ENCODE results near the gene CHRNE. TPM values are rescaled to one million over a fixed set of nuclear protein-coding genes. Genes with fewer than 3 reads are reported as not detected.

Gene CHRNE
- total RNA-seq (2012; rRNA removed) (under 0.01 TPM in 2 replicates), polyA plus RNA-seq (2012; rRNA removed) (0.21 and 0.24 TPM in 2 replicates), Bru-seq, nascent RNA (percentile 53 among the genes with signal in this experiment), BruChase-seq, experiment 1, labeled RNA remaining after a 6-hour chase (percentile 79 among the genes with signal in this experiment), BruChase-seq, experiment 2, labeled RNA remaining after a 2-hour chase (percentile 63 among the genes with signal in this experiment)
- 0.06 and 0.31 TPM in 2 replicates for polyA plus RNA-seq (2012; cell fraction: cytosol; rRNA removed)
- 1.4 and 1.7 TPM in 2 replicates for polyA plus RNA-seq (2012; cell fraction: nucleus; rRNA removed; ENCODE audit: low replicate concordance)
- long read RNA-seq, partial matches to known transcripts = 0 of 1 reads
- long read RNA-seq, other reads (novel, unspliced or antisense) = 1 of 1 reads

DNA sequence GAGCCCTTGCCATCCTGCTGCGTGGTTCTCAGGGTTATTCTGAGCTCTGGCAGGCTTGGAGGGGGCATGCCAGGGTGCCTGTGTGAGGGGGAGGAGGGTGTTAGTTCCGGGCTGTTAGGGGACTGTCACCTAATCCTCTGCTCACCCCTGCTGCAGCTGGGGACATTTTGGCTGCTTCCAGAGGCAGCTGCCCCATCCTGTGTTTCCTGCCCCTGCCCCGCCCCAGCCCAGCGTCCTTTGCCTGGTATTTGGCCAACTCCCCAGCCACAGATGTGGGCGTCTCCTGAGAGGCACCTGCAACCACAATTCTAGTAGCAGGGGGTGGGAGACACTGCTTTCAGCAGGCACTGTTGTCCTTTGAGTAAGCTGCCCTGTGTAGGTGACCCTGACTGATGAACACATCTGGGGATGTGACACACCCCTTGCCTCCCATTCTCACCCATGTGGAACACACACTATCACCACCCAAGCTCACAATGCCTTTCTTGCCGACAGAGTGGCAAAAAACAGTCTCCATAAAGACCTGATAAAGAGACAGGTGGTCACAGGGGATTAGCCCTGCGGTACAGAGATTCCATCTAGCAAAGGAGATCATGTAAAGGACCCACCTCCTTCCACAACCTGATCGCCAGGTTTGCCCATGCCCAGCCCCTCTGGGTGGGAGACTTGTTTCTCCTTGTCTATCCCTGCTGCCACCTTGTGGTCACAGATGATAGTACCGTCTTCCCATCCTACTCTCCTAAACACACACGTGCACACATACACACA, at the start of gene CHRNE:
CHRNE (minus strand) TSS at position 48 of the 768 bp plus-strand sequence; CDS start at position 13, 35 bp downstream.
- H3K18ac ChIP-seq (ENCODE audit: low read depth, low read length) = no peak within 1 kb of the TSS
- H2BK5ac ChIP-seq (ENCODE audit: low read depth, low read length, poor library complexity, severe bottlenecking) = no peak within 1 kb of the TSS
- H3K36me3 ChIP-seq (ENCODE audit: control insufficient read depth, insufficient read depth, low read length) = peaks cover 2% of the 10 kb centered on the region; the same call in 1 of the 2 replicates
- no peak within 1 kb of the TSS for H4K5ac ChIP-seq (ENCODE audit: low read depth, low read length)
- 0 out of 2 replicates have a peak within 1 kb of the TSS, but pooled peaks have one; percentile 63 for H2AK5ac ChIP-seq (ENCODE audit: low read depth, low read length)
- peak; percentile 73 for ATAC-seq (ENCODE audit: low read depth)
- no peak within 1 kb of the TSS for H3K27ac ChIP-seq (ENCODE audit: insufficient read depth, low read length)
- no peaks in the 10 kb centered on the region for H3K4me1 ChIP-seq (ENCODE audit: control insufficient read depth, insufficient read depth, low read length)
- H3K4me2 ChIP-seq (ENCODE audit: low read depth, low read length) = no peak within 1 kb of the TSS
- in situ Hi-C loops (cut with MboI; ENCODE audit: low sequenced_read_pairs) (no loop called here), dilution Hi-C loops (cut with HindIII; ENCODE audit: low sequenced_read_pairs, unreplicated experiment) (no loop called here), intact Hi-C loops (cut with micrococcal nuclease) (loop anchor here (1.0 kb wide), 1 partner anchor 116 kb away; no protein-coding TSS in a partner anchor)
- H2BK20ac ChIP-seq (ENCODE audit: low read depth, low read length) = no peak within 1 kb of the TSS
- no peak within 1 kb of the TSS for H4K91ac ChIP-seq (ENCODE audit: insufficient read depth, low read depth, low read length)
- peak within 1 kb of the TSS; percentile 58 for H2AK9ac ChIP-seq (replicated peaks; ENCODE audit: low read depth, low read length, poor library complexity)
- H3K56ac ChIP-seq (ENCODE audit: extremely low read depth, insufficient read depth, low read length) = no peak within 1 kb of the TSS
- H3K9me1 ChIP-seq (ENCODE audit: insufficient read depth, low read length) = peaks cover 4% of the 10 kb centered on the region; the same call in 1 of the 2 replicates
- DNase-seq = peak; percentile 79
- no peak within 1 kb of the TSS for H3K4me3 ChIP-seq (ENCODE audit: insufficient read depth, low read depth, low read length)
- no peak within 1 kb of the TSS for H3K23ac ChIP-seq (ENCODE audit: low read depth, low read length)
- H3K27me3 ChIP-seq (ENCODE audit: control insufficient read depth, insufficient read depth, low read length) = peaks cover 2% of the 10 kb centered on the region; the same call in 1 of the 2 replicates
- no peak within 1 kb of the TSS for H2BK15ac ChIP-seq (ENCODE audit: low read depth, low read length)
- no peak within 1 kb of the TSS for H2BK120ac ChIP-seq (ENCODE audit: low read depth, low read length)
- ChIA-PET CTCF (interaction anchor here (0.6 to 1.5 kb wide), 5 partner anchors 18 to 212 kb away, joined by 3 to 5 read pairs (median 4); partner anchors contain the start of gene SPAG7), POLR2A (ENCODE audit: unreplicated experiment) (no interaction called here)
- no peak within 1 kb of the TSS for H3K9ac ChIP-seq (ENCODE audit: low read depth, low read length)
- peak within 1 kb of the TSS; percentile 40 for H2AFZ ChIP-seq (replicated peaks; ENCODE audit: low read length, poor library complexity)
- H3K14ac ChIP-seq (replicated peaks; ENCODE audit: low read depth, low read length) = no peak within 1 kb of the TSS
- no TSS peak for BruUV-seq (replicated peaks)
- TF ChIP-seq POLR2A (IDR thresholded peaks at IDR 0.05; ENCODE audit: low read depth, low read length) (no peak), CEBPB (IDR thresholded peaks at IDR 0.05; ENCODE audit: low read depth, low read length) (no peak), SMC3 (IDR thresholded peaks at IDR 0.05; ENCODE audit: low read depth, low read length) (peak; percentile 46; the same call in 1 of the 2 replicates), MAFK (IDR thresholded peaks at IDR 0.05; ENCODE audit: low read depth, low read length) (no peak), CHD1 (IDR thresholded peaks at IDR 0.05; ENCODE audit: low read depth, low read length) (no peak), RAD21 (IDR thresholded peaks at IDR 0.05; ENCODE audit: low read length) (peak; percentile 50), BHLHE40 (IDR thresholded peaks at IDR 0.05; ENCODE audit: low read depth, low read length) (peak; percentile 67), FOS (IDR thresholded peaks at IDR 0.05; ENCODE audit: low read depth, low read length) (no peak)
- TF ChIP-seq, protein P1, sequence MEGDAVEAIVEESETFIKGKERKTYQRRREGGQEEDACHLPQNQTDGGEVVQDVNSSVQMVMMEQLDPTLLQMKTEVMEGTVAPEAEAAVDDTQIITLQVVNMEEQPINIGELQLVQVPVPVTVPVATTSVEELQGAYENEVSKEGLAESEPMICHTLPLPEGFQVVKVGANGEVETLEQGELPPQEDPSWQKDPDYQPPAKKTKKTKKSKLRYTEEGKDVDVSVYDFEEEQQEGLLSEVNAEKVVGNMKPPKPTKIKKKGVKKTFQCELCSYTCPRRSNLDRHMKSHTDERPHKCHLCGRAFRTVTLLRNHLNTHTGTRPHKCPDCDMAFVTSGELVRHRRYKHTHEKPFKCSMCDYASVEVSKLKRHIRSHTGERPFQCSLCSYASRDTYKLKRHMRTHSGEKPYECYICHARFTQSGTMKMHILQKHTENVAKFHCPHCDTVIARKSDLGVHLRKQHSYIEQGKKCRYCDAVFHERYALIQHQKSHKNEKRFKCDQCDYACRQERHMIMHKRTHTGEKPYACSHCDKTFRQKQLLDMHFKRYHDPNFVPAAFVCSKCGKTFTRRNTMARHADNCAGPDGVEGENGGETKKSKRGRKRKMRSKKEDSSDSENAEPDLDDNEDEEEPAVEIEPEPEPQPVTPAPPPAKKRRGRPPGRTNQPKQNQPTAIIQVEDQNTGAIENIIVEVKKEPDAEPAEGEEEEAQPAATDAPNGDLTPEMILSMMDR (conservative IDR thresholded peaks at IDR 0.05; ENCODE audit: low read depth, low read length) = peak; percentile 65
- H3K9me3 ChIP-seq (ENCODE audit: control insufficient read depth, insufficient read depth, low read length) = no peaks in the 10 kb centered on the region; the same call in 1 of the 2 replicates
- no peak within 1 kb of the TSS for H4K8ac ChIP-seq (ENCODE audit: low read depth in 2 of 2, low read length in 2 of 2)
- no peaks in the 10 kb centered on the region; the same call in 1 of the 2 replicates for H4K20me1 ChIP-seq (ENCODE audit: insufficient read depth, low read length)
- no peak within 1 kb of the TSS for H3K4ac ChIP-seq (ENCODE audit: low read depth, low read length)
- no CpG with 5 or more reads among the region's 10 CpGs for WGBS, 2 experiments (ENCODE audit: extremely low coverage in 2 of 2, insufficient read length in 1 of 2)
- no peaks in the 10 kb centered on the region for H3K79me1 ChIP-seq (ENCODE audit: low read depth in 1 of 2, low read length in 2 of 2)
